Hepatocyte (in vitro differentiated cells): ENCODE data around the gene ABCB8. TPM values are rescaled to one million over a fixed set of nuclear protein-coding genes. Genes with fewer than 3 reads are reported as not detected.

Source experiments
- DNase-seq: peaks from one replicate; pipeline ENCODE4 v3.0.0-alpha.2; 2016; ENCODE audit warnings: low spot score
- H2AFZ ChIP-seq: fragments of 200-600 bp; sonication (generic); 2 replicates; pipeline ENCODE4 v1.6.0; 2016; ENCODE audit warnings: antibody characterized with exemption, mild to moderate bottlenecking
- H3K27ac ChIP-seq: fragments of 200-600 bp; sonication (generic); 2 replicates; pipeline ENCODE4 v1.5.1; 2016; ENCODE audit warnings: mild to moderate bottlenecking
- H3K27me3 ChIP-seq: fragments of 200-600 bp; sonication (generic); 2 replicates; pipeline ENCODE4 v1.6.1; 2016
- H3K36me3 ChIP-seq: fragments of 200-600 bp; sonication (generic); replicated peaks from 2 replicates; pipeline ENCODE4 v1.5.1; 2016; ENCODE audit warnings: low read depth; ENCODE audit not compliant: insufficient read depth
- H3K4me1 ChIP-seq: fragments of 200-600 bp; sonication (generic); 2 replicates; pipeline ENCODE4 v1.5.1; 2016; ENCODE audit warnings: mild to moderate bottlenecking, moderate library complexity; ENCODE audit not compliant: insufficient read depth
- H3K4me2 ChIP-seq: fragments of 200-600 bp; sonication (generic); 2 replicates; pipeline ENCODE4 v1.6.0; 2016
- H3K4me3 ChIP-seq: fragments of 200-600 bp; sonication (generic); 2 replicates; pipeline ENCODE4 v1.5.1; 2016; ENCODE audit warnings: mild to moderate bottlenecking
- H3K79me2 ChIP-seq: fragments of 200-600 bp; sonication (generic); 2 replicates; pipeline ENCODE4 v1.6.0; 2017; ENCODE audit warnings: mild to moderate bottlenecking
- H3K9me2 ChIP-seq: fragments of 200-600 bp; sonication (generic); replicated peaks from 2 replicates; pipeline ENCODE4 v1.6.0; 2017; ENCODE audit warnings: mild to moderate bottlenecking; ENCODE audit not compliant: insufficient read depth
- H3K9me3 ChIP-seq: fragments of 200-600 bp; sonication (generic); 2 replicates; pipeline ENCODE4 v1.5.1; 2016; ENCODE audit warnings: low read depth, mild to moderate bottlenecking
- H4K20me1 ChIP-seq: fragments of 200-600 bp; sonication (generic); 2 replicates; pipeline ENCODE4 v1.6.0; 2016; ENCODE audit warnings: mild to moderate bottlenecking; ENCODE audit not compliant: insufficient read depth, poor library complexity, severe bottlenecking
- EZH2 ChIP-seq: fragments of 200-600 bp; sonication (generic); IDR thresholded peaks from 2 replicates; pipeline ENCODE4 v1.6.1; 2016; ENCODE audit warnings: antibody characterized with exemption, mild to moderate bottlenecking, borderline replicate concordance
- EZH2phosphoT487 ChIP-seq: fragments of 200-600 bp; sonication (generic); IDR thresholded peaks from one replicate; pipeline ENCODE4 v1.6.1; 2018; ENCODE audit warnings: antibody characterized with exemption, mild to moderate bottlenecking, low read depth, moderate library complexity; ENCODE audit not compliant: unreplicated experiment, severe bottlenecking
- WGBS: methylation state at CpG from one replicate; pipeline ENCODE4 v1.1.6; 2016; ENCODE audit warnings: low lambda C conversion rate; ENCODE audit errors: missing lambda C conversion rate; 5-methylcytosine and 5-hydroxymethylcytosine counted together
- polyA plus RNA-seq: library from polyadenylated mRNA; unstranded; fragments of >200 nt; fragmentation: Nextera tagmentation; extraction: Ambion mirVana; gene quantifications from 2 replicates; pipeline ENCODE4 v1.2.1, GENCODE V29; 2016
- total RNA-seq: library from RNA; depleted of rRNA; stranded (reverse); fragments of >200 nt; gene quantifications from 2 replicates; pipeline ENCODE4 v1.2.3, GENCODE V29; 2014
- TF ChIP-seq, protein P1 (sequence below): fragments of 200-600 bp; sonication (generic); IDR thresholded peaks from 2 replicates; pipeline ENCODE4 v1.5.1; 2016; ENCODE audit warnings: antibody characterized with exemption, mild to moderate bottlenecking; ENCODE audit not compliant: poor library complexity

Gene ABCB8
- total and polyA plus RNA-seq, 2 experiments from 2014 or later = 24.4 to 32.6 TPM

DNA sequence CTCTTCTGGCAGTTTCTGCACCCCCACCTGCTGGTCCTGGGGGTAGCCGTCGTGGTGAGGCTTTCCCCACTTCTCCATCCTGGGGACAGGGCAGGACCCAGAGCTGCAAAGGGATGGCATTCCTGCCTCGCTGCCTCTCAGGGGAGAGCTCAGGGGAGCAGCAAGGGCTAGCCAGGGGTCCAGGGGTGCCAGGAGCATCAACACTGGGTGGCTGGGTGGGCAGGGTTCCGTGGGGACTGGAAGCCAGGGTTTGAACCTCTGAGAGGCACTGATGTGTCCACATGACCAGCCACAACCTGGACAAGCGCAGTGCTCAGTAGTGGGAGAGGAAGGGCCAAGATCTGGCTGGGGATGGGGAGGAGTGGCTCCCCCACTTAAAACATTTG, 5.6 kb downstream of the ABCB8 start:
- no peak overlapping the region for H3K4me3 ChIP-seq
- peaks cover 12% of the 10 kb centered on the region for H3K79me2 ChIP-seq
- TF ChIP-seq EZH2 = no peak
- TF ChIP-seq, protein P1, sequence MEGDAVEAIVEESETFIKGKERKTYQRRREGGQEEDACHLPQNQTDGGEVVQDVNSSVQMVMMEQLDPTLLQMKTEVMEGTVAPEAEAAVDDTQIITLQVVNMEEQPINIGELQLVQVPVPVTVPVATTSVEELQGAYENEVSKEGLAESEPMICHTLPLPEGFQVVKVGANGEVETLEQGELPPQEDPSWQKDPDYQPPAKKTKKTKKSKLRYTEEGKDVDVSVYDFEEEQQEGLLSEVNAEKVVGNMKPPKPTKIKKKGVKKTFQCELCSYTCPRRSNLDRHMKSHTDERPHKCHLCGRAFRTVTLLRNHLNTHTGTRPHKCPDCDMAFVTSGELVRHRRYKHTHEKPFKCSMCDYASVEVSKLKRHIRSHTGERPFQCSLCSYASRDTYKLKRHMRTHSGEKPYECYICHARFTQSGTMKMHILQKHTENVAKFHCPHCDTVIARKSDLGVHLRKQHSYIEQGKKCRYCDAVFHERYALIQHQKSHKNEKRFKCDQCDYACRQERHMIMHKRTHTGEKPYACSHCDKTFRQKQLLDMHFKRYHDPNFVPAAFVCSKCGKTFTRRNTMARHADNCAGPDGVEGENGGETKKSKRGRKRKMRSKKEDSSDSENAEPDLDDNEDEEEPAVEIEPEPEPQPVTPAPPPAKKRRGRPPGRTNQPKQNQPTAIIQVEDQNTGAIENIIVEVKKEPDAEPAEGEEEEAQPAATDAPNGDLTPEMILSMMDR = no peak
- no peak for TF ChIP-seq EZH2phosphoT487
- 95% methylated on average over 5 of the region's 5 CpGs for WGBS
- no peak overlapping the region for H3K4me2 ChIP-seq
- DNase-seq = no peak
- no peaks in the 10 kb centered on the region for H3K9me2 ChIP-seq
- H3K4me1 ChIP-seq = peaks cover 12% of the 10 kb centered on the region
- H3K9me3 ChIP-seq = no peaks in the 10 kb centered on the region
- H2AFZ ChIP-seq = no peak overlapping the region
- H3K27ac ChIP-seq = no peak overlapping the region
- H3K27me3 ChIP-seq = no peaks in the 10 kb centered on the region
- H4K20me1 ChIP-seq = no peaks in the 10 kb centered on the region
- H3K36me3 ChIP-seq = no peaks in the 10 kb centered on the region

DNA sequence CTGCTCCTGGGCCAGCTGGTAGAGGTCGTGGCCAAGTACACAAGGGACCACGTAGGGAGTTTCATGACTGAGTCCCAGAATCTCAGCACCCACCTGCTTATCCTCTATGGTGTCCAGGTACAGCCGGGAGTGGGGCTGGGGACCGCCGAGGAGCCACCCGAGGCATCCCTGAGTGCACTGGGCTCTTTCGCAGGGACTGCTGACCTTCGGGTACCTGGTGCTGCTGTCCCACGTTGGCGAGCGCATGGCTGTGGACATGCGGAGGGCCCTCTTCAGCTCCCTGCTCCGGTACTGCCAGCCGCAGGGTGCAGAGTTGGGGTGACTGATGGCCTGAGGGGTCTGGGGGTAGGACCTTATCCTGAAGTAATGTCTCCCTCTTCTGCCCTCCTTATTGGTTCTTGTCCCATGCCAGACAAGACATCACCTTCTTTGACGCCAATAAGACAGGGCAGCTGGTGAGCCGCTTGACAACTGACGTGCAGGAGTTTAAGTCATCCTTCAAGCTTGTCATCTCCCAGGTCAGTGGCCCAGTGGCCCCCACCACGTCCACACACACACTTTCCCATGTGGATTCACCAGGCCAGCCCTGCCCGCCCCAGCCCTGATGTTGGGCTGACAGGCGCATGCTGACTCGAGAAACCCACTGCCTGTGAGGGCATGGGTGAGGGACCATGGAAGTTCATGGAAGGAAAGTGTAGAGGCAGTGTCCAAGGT, 6.2 kb downstream of the ABCB8 start:
- Histone ChIP-seq H3K4me1 (peaks cover 10% of the 10 kb centered on the region), H4K20me1 (no peaks in the 10 kb centered on the region), H3K4me3 (no peak overlapping the region), H3K36me3 (no peaks in the 10 kb centered on the region), H3K79me2 (peaks cover 7% of the 10 kb centered on the region), H3K9me2 (no peaks in the 10 kb centered on the region), H3K4me2 (no peak overlapping the region), H3K27me3 (no peaks in the 10 kb centered on the region), H2AFZ (no peak overlapping the region), H3K9me3 (no peaks in the 10 kb centered on the region), H3K27ac (no peak overlapping the region)
- no peak for DNase-seq
- 97% methylated on average over 21 of the region's 21 CpGs for WGBS
- no peak for TF ChIP-seq EZH2phosphoT487
- TF ChIP-seq, protein P1 = no peak
- TF ChIP-seq EZH2 = no peak

DNA sequence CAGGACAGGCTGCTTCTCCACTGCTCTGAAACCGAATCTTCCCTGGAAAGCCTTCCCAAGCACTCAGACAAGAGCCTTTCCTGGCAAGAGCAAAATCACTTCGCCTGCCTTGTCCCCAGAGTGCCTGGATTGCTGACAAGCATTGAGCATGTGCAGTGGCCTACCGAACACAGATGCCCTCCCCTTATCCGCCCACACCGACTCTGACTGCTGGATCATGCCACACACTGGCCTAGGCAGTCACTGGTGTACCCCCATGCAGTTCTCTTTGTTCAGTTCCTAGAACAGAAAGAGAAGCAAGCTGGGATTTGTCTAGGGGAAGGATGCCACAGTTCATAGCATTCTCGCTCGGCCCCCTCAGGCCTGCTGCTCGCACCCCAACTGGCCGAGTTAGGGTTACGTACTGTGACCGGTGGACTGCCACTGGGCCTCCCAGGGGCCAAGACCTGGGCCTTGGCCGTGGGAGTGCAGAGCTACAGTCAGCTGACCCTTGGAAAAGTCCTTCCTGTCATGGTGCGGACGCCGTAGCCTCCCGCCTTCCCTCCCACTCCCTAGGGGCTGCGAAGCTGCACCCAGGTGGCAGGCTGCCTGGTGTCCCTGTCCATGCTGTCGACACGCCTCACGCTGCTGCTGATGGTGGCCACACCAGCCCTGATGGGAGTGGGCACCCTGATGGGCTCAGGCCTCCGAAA, 6.9 kb downstream of the ABCB8 start:
- no peak overlapping the region for H2AFZ ChIP-seq
- WGBS = 93% methylated on average over 21 of the region's 21 CpGs
- no peaks in the 10 kb centered on the region for H3K9me3 ChIP-seq
- H3K4me1 ChIP-seq = peaks cover 16% of the 10 kb centered on the region
- no peak for DNase-seq
- no peak overlapping the region for H3K4me3 ChIP-seq
- no peak overlapping the region for H3K4me2 ChIP-seq
- TF ChIP-seq EZH2phosphoT487 = no peak
- TF ChIP-seq, protein P1 = no peak
- TF ChIP-seq EZH2 = no peak
- H3K27me3 ChIP-seq = no peaks in the 10 kb centered on the region
- no peaks in the 10 kb centered on the region for H4K20me1 ChIP-seq
- H3K36me3 ChIP-seq = no peaks in the 10 kb centered on the region
- no peak overlapping the region for H3K27ac ChIP-seq
- no peaks in the 10 kb centered on the region for H3K9me2 ChIP-seq
- H3K79me2 ChIP-seq = peaks cover under 1% of the 10 kb centered on the region
